Karpas-422 (cell line): ENCODE results near the gene OXCT2. TPM values are rescaled to one million over a fixed set of nuclear protein-coding genes. Genes with fewer than 3 reads are reported as not detected.
"Not testable (repeated sequence)": the region's sequence is repeated elsewhere in the genome, so short reads cannot be mapped to it uniquely, and the experiment has no call there.

Experiments used
- DNase-seq: peaks from one replicate; pipeline ENCODE4 v3.0.0-alpha.2; 2015
- H2AFZ ChIP-seq: fragments of 200-600 bp; sonication (generic); 2 replicates; pipeline ENCODE4 v1.6.1; 2014; ENCODE audit warnings: antibody characterized with exemption, low read length, mixed read lengths
- H3K27ac ChIP-seq: fragments of 200-600 bp; sonication (generic); 2 replicates; pipeline ENCODE4 v1.5.1; 2014; ENCODE audit warnings: mild to moderate bottlenecking, low read length, moderate library complexity
- H3K27me3 ChIP-seq: fragments of 200-600 bp; sonication (generic); 2 replicates; pipeline ENCODE4 v1.6.1; 2014; ENCODE audit warnings: low read length, mixed read lengths
- H3K36me3 ChIP-seq: fragments of 200-600 bp; sonication (generic); 2 replicates; pipeline ENCODE4 v1.6.1; 2014; ENCODE audit warnings: low read length, mixed read lengths; ENCODE audit not compliant: insufficient read depth
- H3K4me1 ChIP-seq: fragments of 200-600 bp; sonication (generic); 2 replicates; pipeline ENCODE4 v1.6.1; 2014; ENCODE audit warnings: mild to moderate bottlenecking, low read length, mixed read lengths
- H3K4me2 ChIP-seq: fragments of 200-600 bp; sonication (generic); 2 replicates; pipeline ENCODE4 v1.6.1; 2014; ENCODE audit warnings: low read length, low read depth, mild to moderate bottlenecking; ENCODE audit not compliant: poor library complexity, severe bottlenecking
- H3K4me3 ChIP-seq: fragments of 200-600 bp; sonication (generic); 2 replicates; pipeline ENCODE4 v1.5.1; 2014; ENCODE audit warnings: mild to moderate bottlenecking, antibody characterized with exemption, low read length, mixed read lengths
- H3K79me2 ChIP-seq: fragments of 200-600 bp; sonication (generic); 2 replicates; pipeline ENCODE4 v1.6.1; 2014; ENCODE audit warnings: mild to moderate bottlenecking, low read length, mixed read lengths
- H3K9ac ChIP-seq: fragments of 200-600 bp; sonication (generic); 2 replicates; pipeline ENCODE4 v1.6.0; 2014; ENCODE audit warnings: low read length
- H3K9me2 ChIP-seq: fragments of 200-600 bp; sonication (generic), shearing (Covaris generic); replicated peaks from 2 replicates; pipeline ENCODE4 v1.6.0; 2014; ENCODE audit warnings: mild to moderate bottlenecking, low read length, moderate library complexity; ENCODE audit not compliant: insufficient read depth
- H3K9me3 ChIP-seq: fragments of 300-700, 200-600 bp; sonication (generic); 2 replicates; pipeline ENCODE4 v1.6.1; 2014; ENCODE audit warnings: low read length, mixed read lengths
- H4K20me1 ChIP-seq: fragments of 200-600 bp; sonication (generic); 2 replicates; pipeline ENCODE4 v1.6.1; 2014; ENCODE audit warnings: mild to moderate bottlenecking, antibody characterized with exemption, low read length, low read depth; ENCODE audit not compliant: insufficient read depth
- total RNA-seq: library from RNA; depleted of rRNA; stranded (reverse); fragments of >200 nt; shearing (Covaris generic); gene quantifications from 2 replicates; pipeline ENCODE4 v1.2.3, GENCODE V29; 2014; ENCODE audit warnings: low replicate concordance

OXCT2 gene
- total RNA-seq, 1 experiment from 2014 or later = not detected

DNA sequence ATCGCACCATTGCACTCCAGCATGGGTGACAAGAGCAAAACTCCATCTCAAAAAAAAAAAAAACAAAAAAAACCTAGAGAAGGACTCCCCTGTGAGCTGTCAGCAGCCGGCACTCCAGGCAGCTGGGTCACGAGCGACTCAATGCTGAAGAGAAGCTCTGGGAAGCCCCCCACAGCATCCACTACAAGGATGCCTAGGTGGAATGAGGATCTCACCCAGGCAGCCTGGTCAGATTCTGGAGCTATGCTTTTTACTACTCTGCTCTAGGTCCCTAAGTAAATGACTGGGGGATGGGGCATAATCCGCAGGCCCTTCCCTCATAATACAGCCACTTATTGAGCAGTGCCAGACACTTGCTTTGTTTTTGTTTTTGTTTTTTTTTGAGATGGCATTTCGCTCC lies 11.0 kb upstream of the OXCT2 start:
- no peak overlapping the region for H3K9ac ChIP-seq
- no peak overlapping the region for H3K4me2 ChIP-seq
- H3K9me3 ChIP-seq = no peaks in the 10 kb centered on the region
- DNase-seq = no peak
- H3K27me3 ChIP-seq = no peaks in the 10 kb centered on the region; the same call in 1 of the 2 replicates
- H2AFZ ChIP-seq = no peak overlapping the region
- H3K79me2 ChIP-seq = no peaks in the 10 kb centered on the region
- H3K27ac ChIP-seq = no peak overlapping the region
- H3K4me1 ChIP-seq = no peaks in the 10 kb centered on the region
- no peaks in the 10 kb centered on the region for H3K36me3 ChIP-seq
- no peaks in the 10 kb centered on the region for H4K20me1 ChIP-seq
- H3K9me2 ChIP-seq = no peaks in the 10 kb centered on the region
- H3K4me3 ChIP-seq = no peak overlapping the region

DNA sequence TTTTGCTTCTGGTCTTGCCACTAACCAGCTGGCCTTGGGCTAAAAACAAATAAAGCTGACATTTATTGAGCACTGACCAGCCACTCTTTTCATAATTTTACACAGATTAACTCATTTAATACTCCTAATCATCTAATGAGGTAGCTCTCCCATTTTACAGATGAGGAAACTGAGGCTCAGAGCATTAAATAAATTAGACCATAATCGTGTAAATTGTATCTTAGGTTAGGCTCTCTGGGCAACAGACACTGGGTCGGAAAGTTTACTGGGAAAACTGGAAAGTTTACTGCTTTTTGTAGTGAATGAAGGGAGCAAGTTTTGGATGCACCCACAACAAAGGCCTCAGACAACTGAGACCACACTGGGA lies 10.2 kb upstream of the OXCT2 start:
- Histone ChIP-seq H3K27ac (no peak overlapping the region), H3K4me2 (no peak overlapping the region), H3K9me3 (no peaks in the 10 kb centered on the region), H3K36me3 (no peaks in the 10 kb centered on the region), H3K9ac (no peak overlapping the region), H4K20me1 (no peaks in the 10 kb centered on the region), H3K79me2 (no peaks in the 10 kb centered on the region), H3K4me1 (no peaks in the 10 kb centered on the region), H2AFZ (no peak overlapping the region), H3K27me3 (no peaks in the 10 kb centered on the region; the same call in 1 of the 2 replicates), H3K4me3 (no peak overlapping the region), H3K9me2 (no peaks in the 10 kb centered on the region)
- DNase-seq = no peak

DNA sequence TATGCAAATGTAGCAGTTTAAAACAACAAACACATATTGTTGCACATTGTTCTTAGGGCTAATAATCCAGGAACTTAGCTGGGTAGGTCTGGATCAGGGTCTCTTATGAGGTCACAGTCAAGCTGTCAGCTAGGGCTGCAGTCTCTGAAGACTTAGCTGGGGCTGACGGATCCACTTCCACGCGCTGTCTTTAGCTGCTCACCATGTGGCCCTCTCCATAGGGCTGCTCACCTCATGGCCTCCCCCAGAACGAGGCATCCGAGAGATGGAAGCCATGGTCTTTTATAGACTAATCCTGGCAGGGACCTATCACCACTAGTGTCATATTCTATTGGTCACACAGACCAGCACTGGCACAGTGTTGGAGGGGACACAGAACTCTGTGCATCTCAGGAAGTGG lies 8.7 kb upstream of the OXCT2 start:
- Histone ChIP-seq H3K9me2 (no peaks in the 10 kb centered on the region), H4K20me1 (no peaks in the 10 kb centered on the region), H3K9me3 (no peaks in the 10 kb centered on the region), H3K4me2 (no peak overlapping the region), H3K4me3 (no peak overlapping the region), H3K36me3 (no peaks in the 10 kb centered on the region), H3K27ac (no peak overlapping the region), H3K79me2 (no peaks in the 10 kb centered on the region), H3K4me1 (no peaks in the 10 kb centered on the region), H3K27me3 (no peaks in the 10 kb centered on the region; the same call in 1 of the 2 replicates), H3K9ac (no peak overlapping the region), H2AFZ (no peak overlapping the region)
- DNase-seq = peak; percentile 27

DNA sequence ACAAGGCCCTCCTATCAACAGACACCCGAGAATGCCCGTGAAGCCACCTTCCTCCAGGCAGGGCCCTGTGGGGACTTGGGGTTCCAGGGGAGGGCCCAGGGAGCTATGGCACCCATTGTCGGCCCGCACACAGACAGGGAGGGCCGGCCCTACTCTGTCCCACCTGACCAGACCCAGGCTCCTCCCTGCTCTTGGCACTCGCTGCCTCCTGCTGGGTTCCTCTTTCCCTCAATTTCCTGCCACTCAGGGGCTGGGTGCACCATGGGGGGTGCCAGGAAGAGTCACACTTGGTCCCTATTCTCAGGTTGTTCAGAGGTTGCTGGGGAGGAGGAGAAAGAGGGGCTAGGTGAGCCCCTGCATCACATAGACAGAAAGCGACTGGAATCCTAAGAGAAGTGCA lies 8.0 kb upstream of the OXCT2 start:
- Histone ChIP-seq H3K9ac (no peak overlapping the region), H3K9me2 (no peaks in the 10 kb centered on the region), H3K9me3 (no peaks in the 10 kb centered on the region), H3K4me1 (no peaks in the 10 kb centered on the region), H2AFZ (no peak overlapping the region), H3K4me3 (no peak overlapping the region), H3K27me3 (no peaks in the 10 kb centered on the region; the same call in 1 of the 2 replicates), H4K20me1 (no peaks in the 10 kb centered on the region), H3K36me3 (no peaks in the 10 kb centered on the region), H3K79me2 (no peaks in the 10 kb centered on the region), H3K27ac (no peak overlapping the region), H3K4me2 (no peak overlapping the region)
- no peak for DNase-seq

DNA sequence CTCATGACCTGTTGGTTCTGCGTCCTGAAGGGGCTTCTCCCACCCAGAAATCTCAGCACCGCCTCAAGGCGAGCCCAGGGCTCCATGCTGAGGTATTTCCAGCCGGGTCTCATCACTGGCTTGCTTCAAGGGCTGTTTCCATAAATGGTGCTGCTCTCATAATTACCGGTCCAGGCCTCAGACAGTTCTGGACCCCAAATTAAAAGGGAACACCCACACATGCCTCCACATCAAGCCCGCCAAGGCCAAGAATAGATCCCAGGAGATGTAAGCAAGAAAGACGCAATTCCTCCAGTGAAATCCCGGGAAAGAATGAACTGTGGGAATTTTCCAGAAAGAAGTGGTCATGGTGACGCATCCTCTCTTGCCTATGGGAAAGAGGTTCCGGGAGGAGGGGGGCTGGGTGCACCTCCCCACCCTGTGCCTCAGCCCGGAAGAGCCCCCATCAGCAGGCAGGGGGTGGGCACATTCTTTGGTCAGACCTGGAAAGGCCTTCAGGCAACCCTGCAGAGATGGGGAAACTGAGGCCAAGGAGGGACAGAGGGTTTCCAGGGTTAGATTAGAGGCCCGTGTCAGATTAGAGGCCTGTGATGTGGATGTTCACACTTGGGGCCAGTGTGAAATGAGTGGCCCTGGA lies 7.4 kb upstream of the OXCT2 start:
- H3K27me3 ChIP-seq, H3K79me2 ChIP-seq, H2AFZ ChIP-seq, H3K9me2 ChIP-seq, H3K9me3 ChIP-seq, H3K4me2 ChIP-seq, H3K4me1 ChIP-seq, H3K4me3 ChIP-seq, H3K36me3 ChIP-seq, H4K20me1 ChIP-seq, DNase-seq, H3K9ac ChIP-seq, H3K27ac ChIP-seq: not testable (repeated sequence)

DNA sequence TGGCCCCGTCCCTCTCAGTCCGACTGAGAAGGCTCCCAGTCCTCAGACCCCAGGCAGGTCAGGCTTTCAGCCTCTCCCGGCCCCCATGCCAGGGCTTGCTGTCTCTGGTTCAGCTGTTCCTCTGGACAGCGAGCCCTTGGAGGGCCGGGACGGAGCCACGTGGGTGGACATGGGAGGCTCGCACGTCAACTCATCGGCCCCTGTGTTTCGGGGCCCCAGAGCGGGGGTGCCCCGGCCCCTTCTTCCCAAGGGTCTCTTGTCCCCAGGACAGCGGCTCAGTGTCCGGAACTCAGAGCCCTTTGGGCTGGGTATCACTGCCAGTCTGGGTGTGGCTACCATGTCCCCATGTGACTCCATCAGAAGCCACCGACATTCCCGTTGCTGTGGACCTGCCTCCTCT lies 6.7 kb upstream of the OXCT2 start:
- not testable (repeated sequence) for H4K20me1 ChIP-seq, H3K9me2 ChIP-seq, H2AFZ ChIP-seq, H3K9ac ChIP-seq, DNase-seq, H3K27ac ChIP-seq, H3K4me1 ChIP-seq, H3K9me3 ChIP-seq, H3K36me3 ChIP-seq, H3K4me2 ChIP-seq, H3K4me3 ChIP-seq, H3K79me2 ChIP-seq, H3K27me3 ChIP-seq

DNA sequence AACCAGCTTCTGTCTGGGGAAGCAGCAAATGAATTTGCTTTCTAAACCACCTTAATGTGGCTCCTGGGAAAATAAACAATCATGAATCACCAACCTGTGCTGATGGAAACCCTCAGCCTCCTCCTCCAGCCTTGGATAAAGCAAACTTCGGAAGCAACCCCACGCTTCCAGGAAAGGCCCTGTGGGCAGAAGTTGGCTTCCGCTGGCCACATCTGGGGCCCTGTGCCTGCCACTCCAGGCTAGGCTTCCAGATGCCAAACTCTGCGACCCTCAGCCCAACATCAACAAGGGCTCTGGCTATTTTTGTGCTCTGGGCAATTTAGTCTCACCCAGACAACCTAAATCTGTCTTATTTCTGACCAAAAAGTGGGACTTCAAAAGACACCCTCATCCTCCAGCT lies 6.2 kb upstream of the OXCT2 start:
- Histone ChIP-seq H3K27ac (no peak overlapping the region), H3K4me2 (no peak overlapping the region)
- no peak for DNase-seq

DNA sequence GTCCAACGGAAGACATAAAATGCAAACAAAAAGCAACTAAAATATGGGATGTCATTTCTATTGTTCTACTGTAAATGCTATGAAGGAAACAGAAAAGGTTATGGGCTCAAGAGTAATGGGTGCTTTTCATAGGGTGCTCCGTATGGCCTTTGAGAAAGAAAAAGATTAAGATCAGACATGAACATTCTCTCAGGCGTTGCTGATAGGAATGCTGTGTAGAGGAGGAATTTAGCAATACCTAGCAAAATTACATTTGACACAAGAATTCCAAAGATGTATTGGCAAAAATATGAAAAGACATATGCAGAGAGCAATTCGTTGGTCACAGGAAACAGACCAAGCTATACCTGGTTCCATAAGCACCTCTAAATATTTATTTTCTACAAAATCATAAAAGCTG lies 5.7 kb upstream of the OXCT2 start:
- Histone ChIP-seq H3K27me3 (no peaks in the 10 kb centered on the region; the same call in 1 of the 2 replicates), H3K79me2 (no peaks in the 10 kb centered on the region), H2AFZ (no peak overlapping the region), H3K9ac (no peak overlapping the region), H4K20me1 (no peaks in the 10 kb centered on the region), H3K4me2 (no peak overlapping the region), H3K4me1 (no peaks in the 10 kb centered on the region), H3K9me2 (no peaks in the 10 kb centered on the region), H3K27ac (no peak overlapping the region), H3K36me3 (no peaks in the 10 kb centered on the region), H3K4me3 (no peak overlapping the region), H3K9me3 (no peaks in the 10 kb centered on the region)
- no peak for DNase-seq

More for the DNA sequence above, 6.2 kb upstream of the OXCT2 start:
- H3K9ac ChIP-seq = no peak overlapping the region
- no peaks in the 10 kb centered on the region for H3K79me2 ChIP-seq
- no peaks in the 10 kb centered on the region for H3K36me3 ChIP-seq
- H3K9me2 ChIP-seq = no peaks in the 10 kb centered on the region
- H2AFZ ChIP-seq = no peak overlapping the region
- no peaks in the 10 kb centered on the region for H4K20me1 ChIP-seq
- H3K9me3 ChIP-seq = no peaks in the 10 kb centered on the region
- no peak overlapping the region for H3K4me3 ChIP-seq
- H3K27me3 ChIP-seq = no peaks in the 10 kb centered on the region; the same call in 1 of the 2 replicates
- no peaks in the 10 kb centered on the region for H3K4me1 ChIP-seq

DNA sequence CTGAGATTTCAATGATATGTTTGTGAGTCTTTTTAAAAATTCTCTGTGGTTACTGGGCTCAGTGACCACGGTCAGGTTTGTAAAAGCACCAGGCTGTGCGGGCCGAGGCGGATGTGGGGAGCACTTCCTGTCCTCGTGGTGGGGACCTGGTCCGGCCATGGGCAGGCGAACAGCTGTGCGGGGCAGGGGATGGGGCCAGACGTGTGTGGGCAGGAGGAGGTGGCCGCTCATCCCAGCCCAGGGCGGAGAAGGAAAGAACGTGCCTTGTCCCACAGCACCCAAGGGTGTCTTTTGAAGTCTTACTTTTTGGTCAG lies 5.2 kb upstream of the OXCT2 start:
- H4K20me1 ChIP-seq = no peaks in the 10 kb centered on the region
- no peaks in the 10 kb centered on the region for H3K4me1 ChIP-seq
- no peaks in the 10 kb centered on the region for H3K9me2 ChIP-seq
- no peaks in the 10 kb centered on the region for H3K79me2 ChIP-seq
- DNase-seq = no peak
- no peaks in the 10 kb centered on the region; the same call in 1 of the 2 replicates for H3K27me3 ChIP-seq
- no peak overlapping the region for H3K4me2 ChIP-seq
- no peak overlapping the region for H3K4me3 ChIP-seq
- no peak overlapping the region for H3K27ac ChIP-seq
- H3K9ac ChIP-seq = no peak overlapping the region
- H3K9me3 ChIP-seq = no peaks in the 10 kb centered on the region
- H2AFZ ChIP-seq = no peak overlapping the region
- no peaks in the 10 kb centered on the region for H3K36me3 ChIP-seq
